Measurements from ENCODE around the gene NXN.

DNA sequence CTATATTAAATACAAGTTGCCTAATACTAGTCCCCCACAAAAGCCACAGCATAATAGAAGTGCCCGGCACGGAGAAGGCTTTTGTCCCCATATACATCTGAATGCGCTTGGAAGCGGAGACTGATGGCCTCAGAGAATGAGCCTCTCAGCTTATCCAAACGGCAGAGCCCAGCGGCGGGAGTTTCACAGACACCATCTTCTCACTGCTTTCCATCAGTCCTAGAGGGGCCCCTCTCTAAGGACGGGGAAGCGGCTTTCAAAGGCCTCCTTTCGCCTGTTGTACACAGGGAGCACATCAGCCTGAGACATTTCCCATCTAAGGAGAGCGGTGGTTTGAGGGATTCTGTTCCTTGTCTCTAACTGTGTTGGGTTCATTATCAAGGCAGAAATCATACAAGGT, 16.9 kb downstream of the NXN start:
- TF ChIP-seq POLR2A (IDR thresholded peaks at IDR 0.05) = no peak
- TF ChIP-seq, protein P1, sequence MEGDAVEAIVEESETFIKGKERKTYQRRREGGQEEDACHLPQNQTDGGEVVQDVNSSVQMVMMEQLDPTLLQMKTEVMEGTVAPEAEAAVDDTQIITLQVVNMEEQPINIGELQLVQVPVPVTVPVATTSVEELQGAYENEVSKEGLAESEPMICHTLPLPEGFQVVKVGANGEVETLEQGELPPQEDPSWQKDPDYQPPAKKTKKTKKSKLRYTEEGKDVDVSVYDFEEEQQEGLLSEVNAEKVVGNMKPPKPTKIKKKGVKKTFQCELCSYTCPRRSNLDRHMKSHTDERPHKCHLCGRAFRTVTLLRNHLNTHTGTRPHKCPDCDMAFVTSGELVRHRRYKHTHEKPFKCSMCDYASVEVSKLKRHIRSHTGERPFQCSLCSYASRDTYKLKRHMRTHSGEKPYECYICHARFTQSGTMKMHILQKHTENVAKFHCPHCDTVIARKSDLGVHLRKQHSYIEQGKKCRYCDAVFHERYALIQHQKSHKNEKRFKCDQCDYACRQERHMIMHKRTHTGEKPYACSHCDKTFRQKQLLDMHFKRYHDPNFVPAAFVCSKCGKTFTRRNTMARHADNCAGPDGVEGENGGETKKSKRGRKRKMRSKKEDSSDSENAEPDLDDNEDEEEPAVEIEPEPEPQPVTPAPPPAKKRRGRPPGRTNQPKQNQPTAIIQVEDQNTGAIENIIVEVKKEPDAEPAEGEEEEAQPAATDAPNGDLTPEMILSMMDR (IDR thresholded peaks at IDR 0.05) = no peak

All from Peyer's patch (tissue), 4 donors.